Activated T-cell treated with anti-CD3 and anti-CD28 coated beads for 48 hours (primary cell): ENCODE measurements around the gene ANKRD44.
"Not testable (repeated sequence)": the region's sequence is repeated elsewhere in the genome, so short reads cannot be mapped to it uniquely, and the experiment has no call there.

Source experiments
- DNase-seq: peaks from one replicate; pipeline ENCODE4 v3.0.0-alpha.2; 2020; ENCODE audit warnings: low read depth

The ANKRD44 gene

GRCh38 chr2:197028633-197029032 lies 281.9 kb downstream of the ANKRD44 start:
- DNase-seq: no peak

GRCh38 chr2:197028230-197028629 lies 282.4 kb downstream of the ANKRD44 start:
- no peak for DNase-seq

- DNase-seq: no peak
Measured at GRCh38 chr2:197024206-197024605, 286.4 kb downstream of the ANKRD44 start.

- not testable (repeated sequence) for DNase-seq
Measured at GRCh38 chr2:197020921-197021320, 289.7 kb downstream of the ANKRD44 start.

GRCh38 chr2:197013098-197013497 lies 297.5 kb downstream of the ANKRD44 start:
- DNase-seq: no peak

- no peak for DNase-seq
Measured at GRCh38 chr2:197011801-197012641, 298.6 kb downstream of the ANKRD44 start.

- no peak for DNase-seq
Measured at GRCh38 chr2:197011021-197011417, 299.6 kb downstream of the ANKRD44 start.

GRCh38 chr2:197010200-197011020 lies 300.2 kb downstream of the ANKRD44 start:
- DNase-seq: no peak

GRCh38 chr2:197008741-197009341 lies 301.7 kb downstream of the ANKRD44 start:
- DNase-seq: not testable (repeated sequence)

- DNase-seq: no peak
Measured at GRCh38 chr2:197007716-197008628, 302.6 kb downstream of the ANKRD44 start.

GRCh38 chr2:197001921-197002320 lies 308.7 kb downstream of the ANKRD44 start:
- no peak for DNase-seq

GRCh38 chr2:196995757-196996314 lies 314.7 kb downstream of the ANKRD44 start:
- DNase-seq: no peak

GRCh38 chr2:196994764-196995163 lies 315.8 kb downstream of the ANKRD44 start:
- DNase-seq: no peak

- no peak for DNase-seq
Measured at GRCh38 chr2:196993617-196994016, 317.0 kb downstream of the ANKRD44 start.

GRCh38 chr2:196992466-196992865 lies 318.1 kb downstream of the ANKRD44 start:
- no peak for DNase-seq

- no peak for DNase-seq
Measured at GRCh38 chr2:196990788-196991461, 319.7 kb downstream of the ANKRD44 start.

GRCh38 chr2:196990092-196990491 lies 320.5 kb downstream of the ANKRD44 start:
- DNase-seq: no peak

GRCh38 chr2:196989496-196989895 lies 321.1 kb downstream of the ANKRD44 start:
- DNase-seq: no peak

- DNase-seq: no peak
Measured at GRCh38 chr2:196988639-196989038, 321.9 kb downstream of the ANKRD44 start.

- no peak for DNase-seq
Measured at GRCh38 chr2:196987649-196988364, 322.8 kb downstream of the ANKRD44 start.
